SK-N-SH (cell line): ENCODE data around the gene HBQ1.

Experiments
- CTCF ChIP-seq: fragments of 200-600 bp; sonication (generic); IDR thresholded peaks from 2 replicates; pipeline ENCODE4 v1.6.1; 2017; ENCODE audit warnings: antibody characterized with exemption, mild to moderate bottlenecking, moderate library complexity
- JUND ChIP-seq: IDR thresholded peaks from 2 replicates; pipeline ENCODE4 v1.4.0; 2012

GRCh38 chr16:187330-187729 lies 7.1 kb downstream of the HBQ1 start:
- TF ChIP-seq CTCF (no peak), JUND (no peak)
